ENCODE measurements around the gene CLSTN1.

The CLSTN1 gene

GRCh38 chr1:9691691-9692090, 132.1 kb downstream of the CLSTN1 start:
- DNase-seq (ENCODE audit: low spot score), result no peak
- in situ Hi-C loops (cut with MboI; ENCODE audit: low pct_unique_long_range_greater_than_20kb, low sequenced_read_pairs, unreplicated experiment), result no loop called here
- TF ChIP-seq CTCF (IDR thresholded peaks at IDR 0.05; ENCODE audit: extremely low read depth, insufficient read depth, missing control alignments), result no peak

- no peak for DNase-seq (ENCODE audit: low spot score)
- TF ChIP-seq CTCF (IDR thresholded peaks at IDR 0.05; ENCODE audit: extremely low read depth, insufficient read depth, missing control alignments), result no peak
- in situ Hi-C loops (cut with MboI; ENCODE audit: low pct_unique_long_range_greater_than_20kb, low sequenced_read_pairs, unreplicated experiment), result no loop called here
These were observed 132.7 kb downstream of the CLSTN1 start for GRCh38 chr1:9691108-9691445.

- TF ChIP-seq CTCF (IDR thresholded peaks at IDR 0.05; ENCODE audit: extremely low read depth, insufficient read depth, missing control alignments), result no peak
- in situ Hi-C loops (cut with MboI; ENCODE audit: low pct_unique_long_range_greater_than_20kb, low sequenced_read_pairs, unreplicated experiment), result no loop called here
These were observed 133.2 kb downstream of the CLSTN1 start for GRCh38 chr1:9690440-9691107.

GRCh38 chr1:9689971-9690381, 133.8 kb downstream of the CLSTN1 start:
- in situ Hi-C loops (cut with MboI; ENCODE audit: low pct_unique_long_range_greater_than_20kb, low sequenced_read_pairs, unreplicated experiment), result no loop called here
- no peak for DNase-seq (ENCODE audit: low spot score)
- no peak for TF ChIP-seq CTCF (IDR thresholded peaks at IDR 0.05; ENCODE audit: extremely low read depth, insufficient read depth, missing control alignments)

More at GRCh38 chr1:9690440-9691107, 133.2 kb downstream of the CLSTN1 start:
- no peak for DNase-seq (ENCODE audit: low spot score)

- in situ Hi-C loops (cut with MboI; ENCODE audit: low pct_unique_long_range_greater_than_20kb, low sequenced_read_pairs, unreplicated experiment), result no loop called here
- DNase-seq (ENCODE audit: low spot score), result peak; percentile 94
- no peak for TF ChIP-seq CTCF (IDR thresholded peaks at IDR 0.05; ENCODE audit: extremely low read depth, insufficient read depth, missing control alignments)
These were observed 134.6 kb downstream of the CLSTN1 start for GRCh38 chr1:9689011-9689706.

GRCh38 chr1:9688599-9688998, 135.2 kb downstream of the CLSTN1 start:
- no peak for TF ChIP-seq CTCF (IDR thresholded peaks at IDR 0.05; ENCODE audit: extremely low read depth, insufficient read depth, missing control alignments)
- in situ Hi-C loops (cut with MboI; ENCODE audit: low pct_unique_long_range_greater_than_20kb, low sequenced_read_pairs, unreplicated experiment), result no loop called here
- DNase-seq (ENCODE audit: low spot score), result no peak

Data from GM13977 (cell line).